ENCODE measurements around the gene ESCO1. TPM values are rescaled to one million over a fixed set of nuclear protein-coding genes. Genes with fewer than 3 reads are reported as not detected.
"Not testable (repeated sequence)": the region's sequence is repeated elsewhere in the genome, so short reads cannot be mapped to it uniquely, and the experiment has no call there.

ESCO1 gene
- total RNA-seq, 1 donor from 2014 or later: 15.0 TPM

GRCh38 chr18:21593540-21594257 is 6.8 kb downstream of the ESCO1 start:
- Histone ChIP-seq H3K27me3 (ENCODE audit: control insufficient read depth, insufficient read depth, low read length) (no peaks in the 10 kb centered on the region), H3K4me3 (ENCODE audit: low read depth, low read length) (no peak overlapping the region), H3K36me3 (ENCODE audit: control insufficient read depth, insufficient read depth, low read length) (no peaks in the 10 kb centered on the region)
- no peak for TF ChIP-seq CTCF (IDR thresholded peaks at IDR 0.05; ENCODE audit: insufficient read depth, low read length, severe bottlenecking)
- DNase-seq (ENCODE audit: low read depth) (no peak), FAIRE-seq (no peak)

GRCh38 chr18:21592361-21592760 is 8.1 kb downstream of the ESCO1 start:
- not testable (repeated sequence) for FAIRE-seq; H3K36me3 ChIP-seq (ENCODE audit: control insufficient read depth, insufficient read depth, low read length); DNase-seq (ENCODE audit: low read depth); H3K4me3 ChIP-seq (ENCODE audit: low read depth, low read length); H3K27me3 ChIP-seq (ENCODE audit: control insufficient read depth, insufficient read depth, low read length)

- Histone ChIP-seq H3K36me3 (ENCODE audit: control insufficient read depth, insufficient read depth, low read length) (no peaks in the 10 kb centered on the region), H3K27me3 (ENCODE audit: control insufficient read depth, insufficient read depth, low read length) (no peaks in the 10 kb centered on the region), H3K4me3 (ENCODE audit: low read depth, low read length) (no peak overlapping the region)
- FAIRE-seq: no peak
- TF ChIP-seq CTCF (IDR thresholded peaks at IDR 0.05; ENCODE audit: insufficient read depth, low read length, severe bottlenecking): no peak
- DNase-seq (ENCODE audit: low read depth): no peak
These were observed 16.1 kb downstream of the ESCO1 start for GRCh38 chr18:21584391-21584790.

GRCh38 chr18:21575656-21576055 is 24.8 kb downstream of the ESCO1 start:
- DNase-seq (ENCODE audit: low read depth) (no peak), FAIRE-seq (no peak)
- TF ChIP-seq CTCF (IDR thresholded peaks at IDR 0.05; ENCODE audit: insufficient read depth, low read length, severe bottlenecking): no peak
- H3K27me3 ChIP-seq (ENCODE audit: control insufficient read depth, insufficient read depth, low read length): no peaks in the 10 kb centered on the region
- H3K4me3 ChIP-seq (ENCODE audit: low read depth, low read length): no peak overlapping the region
- H3K36me3 ChIP-seq (ENCODE audit: control insufficient read depth, insufficient read depth, low read length): peaks cover 5% of the 10 kb centered on the region

- DNase-seq (ENCODE audit: low read depth) (no peak), FAIRE-seq (no peak)
- H3K4me3 ChIP-seq (ENCODE audit: low read depth, low read length): no peak overlapping the region
- peaks cover 5% of the 10 kb centered on the region for H3K36me3 ChIP-seq (ENCODE audit: control insufficient read depth, insufficient read depth, low read length)
- H3K27me3 ChIP-seq (ENCODE audit: control insufficient read depth, insufficient read depth, low read length): no peaks in the 10 kb centered on the region
- no peak for TF ChIP-seq CTCF (IDR thresholded peaks at IDR 0.05; ENCODE audit: insufficient read depth, low read length, severe bottlenecking)
These were observed 28.7 kb downstream of the ESCO1 start for GRCh38 chr18:21571772-21572171.

GRCh38 chr18:21559195-21559594 is 41.3 kb downstream of the ESCO1 start:
- Histone ChIP-seq H3K4me3 (ENCODE audit: low read depth, low read length) (no peak overlapping the region), H3K36me3 (ENCODE audit: control insufficient read depth, insufficient read depth, low read length) (peaks cover 5% of the 10 kb centered on the region), H3K27me3 (ENCODE audit: control insufficient read depth, insufficient read depth, low read length) (no peaks in the 10 kb centered on the region)
- no peak for TF ChIP-seq CTCF (IDR thresholded peaks at IDR 0.05; ENCODE audit: insufficient read depth, low read length, severe bottlenecking)
- FAIRE-seq (no peak), DNase-seq (ENCODE audit: low read depth) (no peak)

All from bronchial epithelial cell (primary cell).